Endothelial cell of umbilical vein (primary cell): ENCODE results near the gene PIK3C3.

Source experiments
- CTCF ChIP-seq, 2 donors: IDR thresholded peaks; 1 replicate in 1 of 2; 2 replicates in 1 of 2; pipeline ENCODE4 v1.5.1; 2011; ENCODE audit warnings: low read length in 2 of 2, mild to moderate bottlenecking in 2 of 2, moderate library complexity in 2 of 2, control low read depth in 1 of 2, inconsistent platforms in 1 of 2, low read depth in 1 of 2; ENCODE audit not compliant: insufficient read depth in 1 of 2; ENCODE audit errors: extremely low read depth in 1 of 2
- EZH2 ChIP-seq: IDR thresholded peaks from 2 replicates; pipeline ENCODE4 v1.6.1; 2012; ENCODE audit warnings: borderline replicate concordance, low read depth, mild to moderate bottlenecking, moderate library complexity, low read length, inconsistent platforms; ENCODE audit not compliant: severe bottlenecking
- FOS ChIP-seq: IDR thresholded peaks from 2 replicates; pipeline ENCODE4 v1.6.1; 2011; ENCODE audit warnings: mild to moderate bottlenecking, low read length, moderate library complexity, borderline replicate concordance; ENCODE audit not compliant: insufficient read depth
- MAX ChIP-seq: IDR thresholded peaks from 2 replicates; pipeline ENCODE4 v1.6.1; 2011; ENCODE audit not compliant: insufficient read depth, insufficient read length
- POLR2AphosphoS5 ChIP-seq: IDR thresholded peaks from 2 replicates; pipeline ENCODE4 v1.6.1; 2012; ENCODE audit warnings: low read depth, mild to moderate bottlenecking, control low read depth, low read length, moderate library complexity; ENCODE audit not compliant: insufficient read depth

- peak; percentile 67 to 70 for TF ChIP-seq CTCF (IDR thresholded peaks at IDR 0.05; ENCODE audit: extremely low read depth in 1 of 2, insufficient read depth in 1 of 2, low read depth in 1 of 2, low read length in 2 of 2)
- no peak for TF ChIP-seq MAX
- TF ChIP-seq FOS: no peak
- TF ChIP-seq POLR2AphosphoS5: no peak
- TF ChIP-seq EZH2: no peak
These were observed 73.3 kb downstream of the PIK3C3 start for GRCh38 chr18:42028247-42028832.
